Esophagus squamous epithelium (tissue), 5 donors: ENCODE data around the gene RBFOX2. TPM values are rescaled to one million over a fixed set of nuclear protein-coding genes. Genes with fewer than 3 reads are reported as not detected.

ENCODE experiments used
- DNase-seq: peaks from one replicate; lab custom pipeline; 2025; lab: John Stamatoyannopoulos, UW
- H3K27ac ChIP-seq, 4 donors: fragments of 200-600 bp; sonication (generic); one replicate each; pipeline ENCODE4 v1.5.1; 2016 to 2019; ENCODE audit warnings: mild to moderate bottlenecking in 1 of 4
- H3K27me3 ChIP-seq, 4 donors: fragments of 200-600 bp; sonication (generic); 1 replicate in 3 of 4; 2 replicates in 1 of 4; pipeline versions ENCODE4 v1.5.1 to v1.6.0; 2017 to 2021; ENCODE audit warnings: antibody characterized with exemption in 1 of 4
- H3K36me3 ChIP-seq, 3 donors: fragments of 200-600 bp; sonication (generic); one replicate each; pipeline ENCODE4 v1.5.1; 2016 to 2019
- H3K4me1 ChIP-seq, 3 donors: fragments of 200-600 bp; sonication (generic); one replicate each; pipeline ENCODE4 v1.5.1; 2017 to 2019
- H3K4me3 ChIP-seq, 4 donors: fragments of 200-600 bp; sonication (generic); 1 replicate in 3 of 4; 2 replicates in 1 of 4; pipeline ENCODE4 v1.5.1; 2016 to 2019; ENCODE audit warnings: mild to moderate bottlenecking in 2 of 4, moderate library complexity in 1 of 4
- H3K9me3 ChIP-seq, 3 donors: fragments of 200-600 bp; sonication (generic); one replicate each; pipeline ENCODE4 v1.5.1; 2016 to 2019
- CTCF ChIP-seq, 6 experiments: fragments of 450-650 bp in 4 of 6; fragments of 200-600 bp in 2 of 6; sonication (generic) in 2 of 6; IDR thresholded peaks; one replicate each; pipeline ENCODE4 v1.5.1; 2016 to 2019; ENCODE audit warnings: antibody characterized with exemption in 6 of 6, mild to moderate bottlenecking in 4 of 6, moderate library complexity in 4 of 6
- POLR2A ChIP-seq, 4 donors: fragments of 450-650 bp; IDR thresholded peaks; one replicate each; pipeline ENCODE4 v1.6.1; 2017; ENCODE audit warnings: antibody characterized with exemption in 4 of 4, mild to moderate bottlenecking in 4 of 4, moderate library complexity in 3 of 4
- WGBS, 2 donors: methylation state at CpG; one replicate each; pipeline ENCODE4 v1.1.5; 2018; 5-methylcytosine and 5-hydroxymethylcytosine counted together
- intact Hi-C: fragments of 100-400 bp; cut with DNase I; formaldehyde crosslinking; loops from one replicate; pipeline ENCODE4 v1.15.0; 2022
- total RNA-seq, 4 donors: library from RNA; depleted of rRNA; stranded (reverse); fragments of >200 nt; gene quantifications; one replicate each; pipeline ENCODE4 v1.1.0, GENCODE V29; 2016
- donor health status: DM: yes; HTN: yes; CAD: no.

RBFOX2 gene
- total RNA-seq, 4 donors from 2014 or later: 33.3 to 69.6 (median 46.3) TPM

DNA sequence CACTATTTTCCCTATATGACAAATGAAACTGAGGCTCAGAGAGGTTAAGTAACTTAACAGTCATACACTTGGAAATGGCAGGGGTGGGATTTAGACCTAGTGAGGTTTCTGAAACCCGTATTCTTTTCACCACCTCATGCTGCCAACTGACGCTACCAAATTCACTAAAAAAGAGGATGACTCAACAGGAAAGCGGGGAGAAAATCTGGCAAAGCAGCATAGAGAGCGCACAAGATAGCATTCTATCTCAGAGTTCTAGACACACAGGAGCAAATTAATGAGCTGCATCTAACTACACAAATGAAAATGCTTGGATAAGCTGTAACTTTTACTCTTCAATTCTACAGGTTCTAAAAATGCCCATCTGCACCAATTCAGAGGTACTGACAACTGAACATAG is 136.4 kb downstream of the RBFOX2 start:
- Histone ChIP-seq H3K9me3 (no peaks in the 10 kb centered on the region), H3K27ac (peak overlapping the region in 3 of 4 donors; percentile 89 to 90 (median 89)), H3K4me3 (peak overlapping the region in 1 of 4 donors; percentile 1), H3K27me3 (no peaks in the 10 kb centered on the region), H3K36me3 (no peaks in the 10 kb centered on the region), H3K4me1 (peaks cover 26 to 69% (median 43%) of the 10 kb centered on the region in 3 donors)
- DNase-seq: no peak
- intact Hi-C loops: no loop called here
- TF ChIP-seq CTCF (IDR thresholded peaks at IDR 0.05): no peak
- WGBS, 2 donors: 6 to 13% methylated on average over 4 of the region's 4 CpGs

- Histone ChIP-seq H3K36me3 (no peaks in the 10 kb centered on the region), H3K4me3 (no peak overlapping the region), H3K27ac (peak overlapping the region in 2 of 4 donors; percentile 89 to 90), H3K27me3 (no peaks in the 10 kb centered on the region), H3K4me1 (peaks cover 26 to 65% (median 37%) of the 10 kb centered on the region in 3 donors), H3K9me3 (no peaks in the 10 kb centered on the region)
- DNase-seq: no peak
- TF ChIP-seq POLR2A (IDR thresholded peaks at IDR 0.05) (no peak), CTCF (IDR thresholded peaks at IDR 0.05) (no peak)
- intact Hi-C loops: no loop called here
- 64 to 85% methylated on average over 1 of the region's 1 CpG for WGBS, 2 donors
These were observed 137.2 kb downstream of the RBFOX2 start for GRCh38 chr22:35891442-35891841.

DNA sequence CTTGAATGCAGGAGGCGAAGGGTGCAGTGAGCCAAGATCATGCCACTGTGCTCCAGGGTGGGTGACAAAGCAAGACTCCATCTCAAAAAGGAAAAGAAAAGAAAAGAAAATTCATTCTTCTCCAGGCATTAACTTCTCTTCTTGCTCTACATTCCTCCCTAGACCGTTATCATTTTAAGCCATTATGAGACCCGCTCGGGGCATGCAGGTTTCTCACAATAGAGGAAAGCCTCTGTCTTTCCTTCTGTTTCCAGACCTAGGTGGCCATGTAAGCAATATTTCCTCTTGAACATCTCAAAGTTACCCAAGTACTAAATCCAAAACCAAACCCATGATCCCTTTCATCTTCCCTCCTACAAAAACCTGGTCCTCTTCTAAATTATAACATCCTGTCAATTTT is 139.6 kb downstream of the RBFOX2 start:
- no peak for TF ChIP-seq CTCF (IDR thresholded peaks at IDR 0.05)
- TF ChIP-seq POLR2A (IDR thresholded peaks at IDR 0.05): no peak
- no peaks in the 10 kb centered on the region for H3K9me3 ChIP-seq
- H3K27me3 ChIP-seq: no peaks in the 10 kb centered on the region
- DNase-seq: no peak
- no peak overlapping the region for H3K27ac ChIP-seq
- intact Hi-C loops: no loop called here
- H3K4me3 ChIP-seq: no peak overlapping the region
- H3K4me1 ChIP-seq: peaks cover 8 to 41% (median 17%) of the 10 kb centered on the region in 3 donors
- no peaks in the 10 kb centered on the region for H3K36me3 ChIP-seq
- WGBS, 2 donors: 92 to 94% methylated on average over 4 of the region's 4 CpGs

DNA sequence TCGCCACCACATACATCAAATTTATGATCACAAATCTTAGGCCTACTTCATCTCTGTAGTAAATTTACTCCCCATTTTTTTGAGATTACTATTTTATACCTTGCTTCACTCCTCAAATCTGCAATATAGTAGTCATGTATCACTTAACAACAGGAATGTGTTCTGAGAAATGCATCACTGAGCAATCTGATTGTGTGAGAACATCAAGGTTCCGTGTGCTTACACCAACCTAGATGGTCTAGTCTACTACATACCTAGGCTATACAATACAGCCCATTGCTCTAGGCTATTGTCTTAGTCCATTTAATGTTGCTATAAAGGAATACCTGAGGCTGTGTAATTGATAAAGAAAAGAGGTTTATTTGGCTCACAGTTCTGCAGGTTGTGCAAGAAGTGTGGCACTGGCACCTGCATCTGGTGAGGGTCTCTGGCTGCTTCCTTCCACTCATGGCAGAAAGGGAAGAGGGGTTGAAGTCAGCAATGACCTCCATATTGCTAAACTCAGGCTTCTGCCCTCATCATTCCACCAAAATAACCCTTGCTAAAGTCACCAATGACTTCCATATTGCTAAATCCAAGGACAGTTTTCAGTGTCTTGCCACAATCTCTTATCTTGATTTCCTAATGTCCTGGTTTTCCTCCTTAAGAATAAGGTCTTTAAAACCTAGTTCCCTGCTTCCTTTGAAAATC is 140.3 kb downstream of the RBFOX2 start:
- Histone ChIP-seq H3K27me3 (no peaks in the 10 kb centered on the region), H3K9me3 (no peaks in the 10 kb centered on the region), H3K36me3 (no peaks in the 10 kb centered on the region), H3K4me1 (peaks cover 8 to 37% (median 14%) of the 10 kb centered on the region in 3 donors), H3K27ac (no peak overlapping the region), H3K4me3 (no peak overlapping the region)
- DNase-seq: no peak
- intact Hi-C loops: no loop called here
- no peak for TF ChIP-seq POLR2A (IDR thresholded peaks at IDR 0.05)
- TF ChIP-seq CTCF (IDR thresholded peaks at IDR 0.05): no peak
- 91 to 93% methylated on average over 2 of the region's 2 CpGs for WGBS, 2 donors

DNA sequence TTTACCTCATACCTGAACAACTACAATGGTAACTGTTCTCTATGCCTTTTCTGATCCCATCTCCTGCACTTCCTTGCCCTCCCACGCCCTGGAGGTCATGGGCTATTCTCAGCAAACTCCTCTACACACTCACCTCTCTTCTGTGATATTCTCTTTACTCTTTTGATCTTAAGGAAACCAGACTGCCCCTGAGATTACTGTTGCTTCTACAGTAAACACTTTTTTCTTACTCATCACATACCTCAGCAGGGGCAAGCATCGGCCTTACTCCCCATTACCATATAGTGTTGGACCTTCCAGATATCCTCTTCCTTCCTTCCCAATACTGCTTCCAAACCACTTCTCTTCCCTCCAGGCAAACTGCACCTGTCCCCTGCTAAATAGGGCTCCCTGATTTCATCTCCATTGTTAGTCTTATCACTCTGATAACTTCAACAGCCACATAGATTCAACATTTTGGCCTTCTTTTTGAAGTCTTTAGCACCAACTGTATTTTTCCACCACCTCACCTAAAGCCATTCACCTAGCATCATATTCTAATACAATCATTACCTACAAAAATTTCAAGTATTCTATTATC is 141.2 kb downstream of the RBFOX2 start:
- Histone ChIP-seq H3K9me3 (no peaks in the 10 kb centered on the region), H3K27me3 (no peaks in the 10 kb centered on the region), H3K36me3 (no peaks in the 10 kb centered on the region), H3K4me1 (peaks cover 12 to 37% (median 14%) of the 10 kb centered on the region in 3 donors), H3K27ac (no peak overlapping the region), H3K4me3 (no peak overlapping the region)
- no peak for DNase-seq
- intact Hi-C loops: no loop called here
- TF ChIP-seq POLR2A (IDR thresholded peaks at IDR 0.05): no peak
- no peak for TF ChIP-seq CTCF (IDR thresholded peaks at IDR 0.05)
- WGBS, 2 donors: 71 to 78% methylated on average over 2 of the region's 2 CpGs
